DOHH2 (cell line): ENCODE results near the gene ROS1.

Experiments
- EZH2phosphoT487 ChIP-seq: fragments of 200-600 bp; sonication (generic); IDR thresholded peaks from 2 replicates; pipeline ENCODE4 v1.6.1; 2017; ENCODE audit warnings: borderline replicate concordance, mild to moderate bottlenecking, antibody characterized with exemption, low read length, moderate library complexity, mixed read lengths
- TF ChIP-seq, protein P1 (sequence below): fragments of 200-600 bp; sonication (generic); IDR thresholded peaks from one replicate; pipeline ENCODE4 v1.5.1; 2014; ENCODE audit warnings: antibody characterized with exemption, mild to moderate bottlenecking, low read depth, low read length; ENCODE audit not compliant: poor library complexity, severe bottlenecking

DNA sequence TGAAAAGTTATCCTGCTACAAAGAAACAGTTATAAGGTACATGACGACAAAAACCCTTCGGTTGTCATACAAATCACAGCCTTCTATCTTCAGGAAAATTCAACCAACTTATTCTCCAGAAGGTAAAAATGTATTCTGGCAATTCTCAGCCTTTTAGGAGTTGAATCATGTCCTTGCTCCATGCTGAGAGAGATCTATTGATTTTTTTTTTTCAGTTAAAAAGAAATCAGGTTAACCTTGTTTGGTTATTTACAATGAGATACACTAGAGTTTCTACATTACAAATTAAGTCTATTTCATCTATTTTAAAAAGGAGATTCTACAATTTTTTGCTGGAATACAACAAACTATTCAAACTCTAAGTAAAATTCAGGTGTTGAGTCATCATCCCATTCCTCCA, 45.4 kb downstream of the ROS1 start:
- TF ChIP-seq, protein P1, sequence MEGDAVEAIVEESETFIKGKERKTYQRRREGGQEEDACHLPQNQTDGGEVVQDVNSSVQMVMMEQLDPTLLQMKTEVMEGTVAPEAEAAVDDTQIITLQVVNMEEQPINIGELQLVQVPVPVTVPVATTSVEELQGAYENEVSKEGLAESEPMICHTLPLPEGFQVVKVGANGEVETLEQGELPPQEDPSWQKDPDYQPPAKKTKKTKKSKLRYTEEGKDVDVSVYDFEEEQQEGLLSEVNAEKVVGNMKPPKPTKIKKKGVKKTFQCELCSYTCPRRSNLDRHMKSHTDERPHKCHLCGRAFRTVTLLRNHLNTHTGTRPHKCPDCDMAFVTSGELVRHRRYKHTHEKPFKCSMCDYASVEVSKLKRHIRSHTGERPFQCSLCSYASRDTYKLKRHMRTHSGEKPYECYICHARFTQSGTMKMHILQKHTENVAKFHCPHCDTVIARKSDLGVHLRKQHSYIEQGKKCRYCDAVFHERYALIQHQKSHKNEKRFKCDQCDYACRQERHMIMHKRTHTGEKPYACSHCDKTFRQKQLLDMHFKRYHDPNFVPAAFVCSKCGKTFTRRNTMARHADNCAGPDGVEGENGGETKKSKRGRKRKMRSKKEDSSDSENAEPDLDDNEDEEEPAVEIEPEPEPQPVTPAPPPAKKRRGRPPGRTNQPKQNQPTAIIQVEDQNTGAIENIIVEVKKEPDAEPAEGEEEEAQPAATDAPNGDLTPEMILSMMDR, result no peak
- no peak for TF ChIP-seq EZH2phosphoT487
